Erythroblast (primary cell): Measurements from ENCODE around the gene XPOT.

Experiments used
- GATA1 ChIP-seq: IDR thresholded peaks from 2 replicates; pipeline ENCODE4 v1.6.1; 2011; ENCODE audit warnings: low read depth, mild to moderate bottlenecking, control low read depth, low read length, moderate library complexity
- POLR2A ChIP-seq: IDR thresholded peaks from 2 replicates; pipeline ENCODE4 v1.6.1; 2011; ENCODE audit warnings: mild to moderate bottlenecking, low read length

- TF ChIP-seq POLR2A: no peak
- no peak for TF ChIP-seq GATA1
These were observed 87.5 kb downstream of the XPOT start for GRCh38 chr12:64491718-64492117.
